ENCODE measurements around the gene CCR5. TPM values are rescaled to one million over a fixed set of nuclear protein-coding genes. Genes with fewer than 3 reads are reported as not detected.

CCR5 gene
- total and polyA plus RNA-seq, 10 donors, result 2.0 to 15.5 (median 6.8) TPM

GRCh38 chr3:46359733-46360493 is 10.8 kb upstream of the CCR5 start:
- H3K4me1 ChIP-seq, result peaks cover 0 to 68% (median 26%) of the 10 kb centered on the region in 6 donors
- no peak for DNase-seq
- no peak overlapping the region for H3K4me3 ChIP-seq
- TF ChIP-seq POLR2A (IDR thresholded peaks at IDR 0.05), result no peak
- TF ChIP-seq CTCF (IDR thresholded peaks at IDR 0.05 in 8 of 11, conservative IDR thresholded peaks at IDR 0.05 in 3 of 11), result no peak
- TF ChIP-seq POLR2AphosphoS5 (IDR thresholded peaks at IDR 0.05), result no peak
- peak overlapping the region in 5 of 8 donors; percentile 24 to 55 (median 52) for H3K27ac ChIP-seq
- no peaks in the 10 kb centered on the region for H3K9me3 ChIP-seq
- H3K36me3 ChIP-seq, result no peaks in the 10 kb centered on the region
- 47 to 57% (median 49%) methylated on average over 11 of the region's 11 CpGs for WGBS, 5 donors
- intact Hi-C loops (cut with DNase I; ENCODE audit: low total_unique reads), result no loop called here
- H3K27me3 ChIP-seq (replicated peaks in 1 of 7), result no peaks in the 10 kb centered on the region

DNA sequence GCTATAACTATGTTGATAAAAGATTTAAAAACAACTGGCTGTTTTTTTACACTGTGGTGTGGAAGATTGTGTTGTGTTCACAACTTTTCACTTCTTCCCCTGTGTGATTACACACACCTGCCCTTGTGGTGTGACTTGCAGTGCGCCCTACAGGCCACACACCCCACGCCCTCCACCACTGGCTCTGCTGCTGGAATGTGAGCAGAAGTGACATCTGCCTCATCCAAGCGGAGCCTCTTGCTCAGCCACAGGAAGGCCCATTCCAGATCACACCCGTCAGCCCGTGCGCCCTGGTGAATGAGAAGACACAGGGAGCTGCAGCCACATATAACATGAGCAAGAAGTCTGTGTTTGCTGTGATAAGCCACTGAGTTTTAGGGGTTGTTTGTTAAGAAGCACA is 9.8 kb upstream of the CCR5 start:
- H3K36me3 ChIP-seq, result no peaks in the 10 kb centered on the region
- intact Hi-C loops (cut with DNase I; ENCODE audit: low total_unique reads), result no loop called here
- no peak for DNase-seq
- TF ChIP-seq CTCF (IDR thresholded peaks at IDR 0.05 in 8 of 11, conservative IDR thresholded peaks at IDR 0.05 in 3 of 11), result peak in 1 of 11 experiments; percentile 13
- TF ChIP-seq POLR2AphosphoS5 (IDR thresholded peaks at IDR 0.05), result no peak
- no peaks in the 10 kb centered on the region for H3K9me3 ChIP-seq
- peak overlapping the region in 4 of 8 donors; percentile 34 to 55 (median 52) for H3K27ac ChIP-seq
- WGBS, 5 donors, result 41 to 68% (median 48%) methylated on average over 6 of the region's 6 CpGs
- H3K27me3 ChIP-seq (replicated peaks in 1 of 7), result no peaks in the 10 kb centered on the region
- no peak overlapping the region for H3K4me3 ChIP-seq
- H3K4me1 ChIP-seq, result peaks cover 0 to 59% (median 26%) of the 10 kb centered on the region in 6 donors

DNA sequence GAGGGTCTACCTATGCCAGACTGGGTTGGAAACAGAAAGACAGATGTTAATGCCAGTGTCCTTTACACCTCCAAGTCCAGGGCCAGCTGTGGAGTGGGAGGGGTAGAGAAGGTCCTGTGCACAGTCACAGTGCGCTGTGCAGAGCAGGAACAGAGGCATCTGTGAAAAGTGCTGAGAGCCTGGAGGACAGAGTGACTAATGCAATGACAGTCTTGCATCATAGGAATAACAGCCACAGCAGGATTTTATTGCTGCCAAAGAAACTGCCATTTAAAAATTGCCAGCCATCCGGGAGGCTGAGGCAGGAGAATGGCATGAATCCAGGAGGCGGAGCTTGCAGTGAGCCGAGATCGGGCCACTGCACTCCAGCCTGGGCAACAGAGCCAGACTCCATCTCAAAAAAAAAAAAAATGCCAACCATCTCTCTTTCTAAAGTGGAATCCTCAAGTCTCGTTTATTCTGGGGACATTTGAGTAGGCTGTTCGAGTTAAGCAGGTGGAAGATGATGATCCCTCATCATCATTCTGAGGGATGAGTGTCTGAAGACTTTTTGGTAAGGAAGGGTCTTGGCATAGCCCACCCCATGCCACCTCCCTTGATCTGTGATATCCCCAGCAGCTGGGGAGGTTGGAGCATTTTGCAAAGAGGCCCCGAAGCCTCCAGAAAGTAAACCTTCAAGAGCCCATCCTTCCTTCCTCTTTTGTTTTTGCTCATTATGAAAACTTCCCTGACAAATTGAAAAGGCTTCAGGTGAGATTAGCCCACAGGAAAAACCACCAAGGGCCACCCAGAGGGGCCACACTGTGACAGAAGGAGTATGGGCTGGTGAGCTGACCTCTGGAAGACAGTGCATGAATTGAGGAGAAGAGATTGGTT is 9.1 kb upstream of the CCR5 start:
- Histone ChIP-seq H3K27ac (peak overlapping the region in 5 of 8 donors; percentile 10 to 55 (median 52)), H3K36me3 (no peaks in the 10 kb centered on the region), H3K4me1 (peaks cover 0 to 51% (median 26%) of the 10 kb centered on the region in 6 donors), H3K27me3 (replicated peaks in 1 of 7) (no peaks in the 10 kb centered on the region), H3K4me3 (no peak overlapping the region), H3K9me3 (no peaks in the 10 kb centered on the region)
- WGBS, 5 donors, result 42 to 71% (median 52%) methylated on average over 8 of the region's 8 CpGs
- intact Hi-C loops (cut with DNase I; ENCODE audit: low total_unique reads), result no loop called here
- no peak for DNase-seq
- no peak for TF ChIP-seq POLR2AphosphoS5 (IDR thresholded peaks at IDR 0.05)
- TF ChIP-seq CTCF (IDR thresholded peaks at IDR 0.05 in 8 of 11, conservative IDR thresholded peaks at IDR 0.05 in 3 of 11), result no peak

- Histone ChIP-seq H3K27me3 (replicated peaks in 1 of 7) (no peaks in the 10 kb centered on the region), H3K27ac (no peak overlapping the region), H3K4me3 (no peak overlapping the region), H3K9me3 (no peaks in the 10 kb centered on the region), H3K4me1 (peaks cover 0 to 52% (median 36%) of the 10 kb centered on the region in 6 donors), H3K36me3 (no peaks in the 10 kb centered on the region)
- intact Hi-C loops (cut with DNase I; ENCODE audit: low total_unique reads), result loop anchor here (5.0 kb wide), 1 partner anchor 88 kb away; no protein-coding TSS in a partner anchor
- 68 to 88% (median 76%) methylated on average over 4 of the region's 4 CpGs for WGBS, 5 donors
- no peak for DNase-seq
- no peak for TF ChIP-seq POLR2A (IDR thresholded peaks at IDR 0.05)
- TF ChIP-seq CTCF (IDR thresholded peaks at IDR 0.05 in 8 of 11, conservative IDR thresholded peaks at IDR 0.05 in 3 of 11), result no peak
- no peak for TF ChIP-seq POLR2AphosphoS5 (IDR thresholded peaks at IDR 0.05)
Observed at GRCh38 chr3:46365041-46365440, 5.7 kb upstream of the CCR5 start.
